Fibroblast of pulmonary artery (primary cell): Measurements from ENCODE around the gene ISY1.
A peak's percentile ranks its signal among the peaks of the same experiment; 100 is the strongest.
"Not testable (repeated sequence)": the region's sequence is repeated elsewhere in the genome, so short reads cannot be mapped to it uniquely, and the experiment has no call there.

Source experiments
- DNase-seq: peaks from one replicate; pipeline ENCODE4 v3.0.0-alpha.2; 2010; ENCODE audit warnings: low read depth
- H3K4me3 ChIP-seq: replicated peaks from 2 replicates; pipeline ENCODE4 v1.5.1; 2011; ENCODE audit warnings: low read depth, mild to moderate bottlenecking, control low read depth, low read length, moderate library complexity
- TF ChIP-seq, protein P1 (sequence below): IDR thresholded peaks from 2 replicates; pipeline ENCODE4 v1.5.1; 2011; ENCODE audit warnings: mild to moderate bottlenecking, control low read depth, low read length, inconsistent platforms; ENCODE audit errors: missing control alignments

Gene ISY1

DNA sequence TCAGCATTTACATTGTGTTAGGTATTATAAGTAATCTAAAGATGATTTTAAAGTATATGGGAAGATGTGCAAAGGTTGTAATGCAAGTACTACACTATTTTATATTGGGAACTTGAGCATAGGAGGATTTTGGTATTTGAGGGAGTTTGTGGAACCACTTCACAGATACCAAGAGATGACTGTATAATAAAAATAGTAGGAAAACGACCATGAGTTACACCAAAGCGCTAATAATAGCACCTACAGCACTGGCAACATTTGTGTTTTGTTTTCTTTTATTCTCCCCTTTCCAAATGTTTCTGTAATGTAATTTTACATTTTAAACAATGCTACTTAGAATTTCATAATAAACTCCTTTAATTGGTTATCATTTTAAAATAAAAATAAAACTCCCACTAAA is 12.3 kb upstream of the ISY1 start:
- TF ChIP-seq, protein P1, sequence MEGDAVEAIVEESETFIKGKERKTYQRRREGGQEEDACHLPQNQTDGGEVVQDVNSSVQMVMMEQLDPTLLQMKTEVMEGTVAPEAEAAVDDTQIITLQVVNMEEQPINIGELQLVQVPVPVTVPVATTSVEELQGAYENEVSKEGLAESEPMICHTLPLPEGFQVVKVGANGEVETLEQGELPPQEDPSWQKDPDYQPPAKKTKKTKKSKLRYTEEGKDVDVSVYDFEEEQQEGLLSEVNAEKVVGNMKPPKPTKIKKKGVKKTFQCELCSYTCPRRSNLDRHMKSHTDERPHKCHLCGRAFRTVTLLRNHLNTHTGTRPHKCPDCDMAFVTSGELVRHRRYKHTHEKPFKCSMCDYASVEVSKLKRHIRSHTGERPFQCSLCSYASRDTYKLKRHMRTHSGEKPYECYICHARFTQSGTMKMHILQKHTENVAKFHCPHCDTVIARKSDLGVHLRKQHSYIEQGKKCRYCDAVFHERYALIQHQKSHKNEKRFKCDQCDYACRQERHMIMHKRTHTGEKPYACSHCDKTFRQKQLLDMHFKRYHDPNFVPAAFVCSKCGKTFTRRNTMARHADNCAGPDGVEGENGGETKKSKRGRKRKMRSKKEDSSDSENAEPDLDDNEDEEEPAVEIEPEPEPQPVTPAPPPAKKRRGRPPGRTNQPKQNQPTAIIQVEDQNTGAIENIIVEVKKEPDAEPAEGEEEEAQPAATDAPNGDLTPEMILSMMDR, result no peak
- DNase-seq, result no peak
- H3K4me3 ChIP-seq, result no peak overlapping the region

DNA sequence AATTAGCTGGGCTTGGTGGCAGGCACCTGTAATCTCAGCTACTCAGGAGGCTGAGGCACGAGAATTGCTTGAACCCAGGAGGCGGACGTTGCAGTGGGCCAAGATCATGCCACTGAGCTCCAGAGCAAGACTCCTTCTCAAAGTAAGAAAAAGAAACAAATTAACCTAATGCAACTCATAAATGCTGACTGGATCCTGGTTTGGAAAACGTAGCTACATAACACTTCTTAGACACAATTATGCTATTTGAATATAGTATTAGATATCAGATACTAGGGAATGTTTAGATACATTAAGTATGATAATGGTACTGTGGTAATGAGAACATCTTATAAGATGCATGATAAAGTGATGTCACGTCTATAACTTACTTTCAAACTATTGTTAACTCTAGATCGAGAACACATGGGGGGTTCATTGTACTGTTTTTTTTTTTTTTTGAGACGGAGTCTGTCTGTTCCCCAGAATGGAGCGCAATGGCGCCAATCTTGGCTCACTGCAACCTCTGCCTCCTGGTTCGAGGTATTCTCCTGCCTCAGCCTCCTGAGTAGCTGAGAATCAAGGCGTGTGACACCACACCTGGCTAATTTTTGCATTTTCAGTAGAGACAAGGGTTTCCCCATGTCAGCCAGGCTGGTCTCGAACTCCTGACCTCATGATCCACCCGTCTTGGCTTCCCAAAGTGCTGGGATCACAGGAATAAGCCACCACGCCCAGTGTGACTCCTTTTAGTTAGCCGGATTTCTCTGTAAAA is 5.9 kb upstream of the ISY1 start:
- TF ChIP-seq, protein P1, result no peak
- H3K4me3 ChIP-seq, result no peak overlapping the region
- DNase-seq, result no peak

DNA sequence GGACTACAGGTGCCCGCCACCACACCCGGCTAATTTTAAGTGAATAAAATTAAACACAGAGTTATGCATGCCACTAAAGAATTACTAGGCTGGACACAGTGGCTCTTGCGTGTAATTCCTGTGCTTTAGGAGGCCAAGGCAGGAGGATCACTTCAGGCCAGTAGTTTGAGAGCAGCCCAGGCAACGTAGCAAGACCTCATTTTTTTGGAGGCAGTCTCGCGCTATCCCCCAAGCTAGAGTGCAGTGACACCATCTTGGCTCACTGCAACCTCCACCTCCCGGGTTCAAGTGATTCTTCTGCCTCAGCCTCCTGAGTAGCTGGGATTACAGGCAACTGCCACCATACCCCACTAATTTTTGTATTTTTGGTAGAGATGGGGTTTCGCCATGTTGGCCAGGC is 4.7 kb upstream of the ISY1 start:
- not testable (repeated sequence) for H3K4me3 ChIP-seq, DNase-seq

DNA sequence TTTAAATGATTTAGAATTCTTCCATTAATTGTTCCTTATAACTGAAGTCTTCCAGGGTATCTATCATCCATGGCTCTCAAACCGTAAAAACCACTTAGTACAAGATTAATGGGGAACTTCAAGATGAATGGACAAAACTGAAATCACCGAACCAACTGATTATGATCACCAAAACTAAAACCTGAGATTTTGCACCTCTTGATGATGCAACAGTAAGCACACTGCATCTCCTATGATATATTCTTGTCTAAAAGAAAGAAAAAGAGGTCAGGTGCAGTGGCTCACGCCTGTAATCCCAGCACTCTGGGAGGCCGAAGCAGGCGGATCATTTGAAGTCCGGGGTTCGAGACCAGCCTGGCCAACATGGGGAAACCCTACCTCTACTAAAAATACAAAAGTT is 3.6 kb upstream of the ISY1 start:
- TF ChIP-seq, protein P1, result no peak
- H3K4me3 ChIP-seq, result no peak overlapping the region
- no peak for DNase-seq

DNA sequence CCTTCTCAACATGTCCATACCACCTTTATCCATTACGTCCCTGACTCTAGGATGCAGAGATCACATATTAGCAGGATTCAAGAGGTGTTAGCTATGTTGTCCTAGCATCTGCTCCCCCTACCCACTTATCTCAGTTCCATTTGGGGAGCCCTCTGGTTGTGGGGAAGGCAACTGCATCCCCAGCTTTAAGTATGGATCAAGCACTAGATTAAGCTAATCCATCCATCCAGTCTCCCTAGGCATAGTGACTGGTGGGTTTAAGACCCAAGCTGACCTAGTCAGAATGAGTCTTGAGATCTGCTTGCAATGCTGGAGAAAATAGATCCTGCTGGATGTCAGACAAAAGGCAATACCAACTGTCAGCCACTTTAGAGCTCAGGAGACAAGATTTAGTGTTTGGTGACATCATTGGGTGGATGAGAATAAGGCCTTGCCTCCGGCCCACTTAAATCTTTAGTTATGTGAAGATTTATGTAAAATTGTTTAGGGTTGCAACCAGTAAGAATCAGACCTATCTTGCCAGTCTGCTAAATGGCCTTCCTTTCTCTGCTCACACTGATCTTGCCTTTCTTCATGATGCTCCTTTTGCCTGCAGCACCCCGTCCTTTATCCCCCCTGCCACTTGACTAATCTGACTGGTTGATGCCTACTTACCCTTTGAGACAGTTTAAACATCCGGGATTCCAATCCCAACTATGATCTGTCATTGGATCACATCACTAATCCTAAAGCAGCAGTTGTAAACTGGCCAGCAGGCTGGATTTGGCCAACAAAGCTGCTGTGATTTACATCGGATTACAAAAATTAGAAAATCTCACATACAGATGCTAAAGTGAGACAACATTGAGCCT is 2.1 kb upstream of the ISY1 start:
- DNase-seq, result no peak
- no peak overlapping the region for H3K4me3 ChIP-seq
- TF ChIP-seq, protein P1, result peak; percentile 20

DNA sequence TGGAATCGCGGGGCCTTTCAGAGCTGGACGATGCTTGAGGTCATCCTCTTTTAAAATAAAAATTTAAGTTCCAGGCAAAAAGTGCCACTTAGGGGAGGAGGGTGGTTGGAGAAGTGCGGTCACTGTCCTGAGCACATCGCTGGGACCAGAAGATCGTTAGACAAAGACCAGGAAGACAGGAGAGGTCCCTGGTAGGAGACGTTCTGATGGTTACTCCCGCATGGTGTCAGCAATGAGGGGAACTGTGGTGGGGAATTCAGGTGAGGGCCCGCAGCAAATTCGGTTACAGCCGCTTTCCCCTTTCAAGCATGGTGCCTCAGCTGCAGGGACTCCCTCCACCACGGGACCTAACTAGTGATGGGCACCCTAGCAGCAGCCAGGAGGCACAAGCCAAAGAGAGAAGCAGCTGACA is 1.0 kb upstream of the ISY1 start:
- DNase-seq, result no peak
- TF ChIP-seq, protein P1, result no peak
- H3K4me3 ChIP-seq, result peak overlapping the region; percentile 80

DNA sequence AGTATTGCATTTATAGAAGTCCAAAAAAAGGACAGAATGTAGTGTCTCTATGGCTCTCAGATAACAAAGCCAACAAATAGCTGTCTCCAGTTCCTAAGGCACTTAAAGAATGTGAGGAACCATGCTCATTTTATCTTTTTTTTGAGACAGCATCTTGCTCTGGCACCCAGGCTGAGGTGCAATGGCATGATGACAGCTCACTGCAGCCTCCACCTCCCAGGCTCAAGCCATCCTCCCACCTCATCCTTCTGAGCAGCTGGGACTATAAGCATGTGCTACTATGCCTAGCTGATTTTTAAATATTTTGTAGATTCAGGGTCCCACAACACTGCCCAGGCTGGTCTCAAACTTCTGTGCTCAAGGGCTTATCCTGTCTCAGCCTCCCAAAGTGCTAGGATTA is 16.1 kb downstream of the ISY1 start:
- no peak overlapping the region for H3K4me3 ChIP-seq
- TF ChIP-seq, protein P1, result no peak
- no peak for DNase-seq

DNA sequence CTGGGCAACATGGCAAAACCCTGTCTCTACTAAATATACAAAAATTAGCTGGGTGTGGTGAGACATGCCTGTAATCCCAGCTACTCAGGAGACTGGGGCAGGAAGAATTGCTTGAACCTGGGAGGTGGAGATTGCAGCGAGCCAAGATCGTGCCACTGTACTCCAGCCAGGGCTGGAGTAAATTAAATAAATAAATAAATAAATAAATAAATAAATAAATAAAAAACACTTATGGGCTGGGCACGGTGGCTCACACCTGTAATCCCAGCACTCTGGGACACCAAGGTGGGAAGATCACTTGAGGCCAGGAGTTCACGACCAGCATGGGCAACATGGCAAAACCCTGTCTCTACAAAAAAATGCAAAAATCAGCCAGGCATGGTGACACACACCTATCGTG is 19.9 kb downstream of the ISY1 start:
- not testable (repeated sequence) for DNase-seq, H3K4me3 ChIP-seq
